HCT116 (cell line): ENCODE measurements around the gene ABHD2.

ENCODE experiments used
- EZH2 ChIP-seq: fragments of 200-600 bp; sonication (generic); IDR thresholded peaks from 2 replicates; pipeline ENCODE4 v1.6.1; 2017; ENCODE audit warnings: antibody characterized with exemption, mixed run types
- EZH2phosphoT487 ChIP-seq: fragments of 200-600 bp; IDR thresholded peaks from 2 replicates; pipeline ENCODE4 v1.6.1; 2018; ENCODE audit warnings: antibody characterized with exemption, borderline replicate concordance
- POLR2AphosphoS5 ChIP-seq: IDR thresholded peaks from 2 replicates; pipeline ENCODE4 v1.6.1; 2011; ENCODE audit warnings: mild to moderate bottlenecking, low read depth, low read length, moderate library complexity
- TF ChIP-seq, protein P1 (sequence below), 3 experiments: fragments of 200-600 bp in 1 of 3; sonication (generic) in 1 of 3; IDR thresholded peaks in 2 of 3; conservative IDR thresholded peaks in 1 of 3; 2 replicates each; pipeline ENCODE4 v1.5.1; 2012 to 2017; ENCODE audit warnings: low read depth in 2 of 3, low read length in 2 of 3, antibody characterized with exemption in 1 of 3, borderline replicate concordance in 1 of 3, control low read depth in 1 of 3, mild to moderate bottlenecking in 1 of 3, mixed read lengths in 1 of 3, mixed run types in 1 of 3, moderate library complexity in 1 of 3; ENCODE audit not compliant: insufficient read depth in 1 of 3

GRCh38 chr15:89070197-89071124 is 17.8 kb upstream of the ABHD2 start:
- TF ChIP-seq EZH2 (no peak), EZH2phosphoT487 (no peak), POLR2AphosphoS5 (no peak)
- TF ChIP-seq, protein P1, sequence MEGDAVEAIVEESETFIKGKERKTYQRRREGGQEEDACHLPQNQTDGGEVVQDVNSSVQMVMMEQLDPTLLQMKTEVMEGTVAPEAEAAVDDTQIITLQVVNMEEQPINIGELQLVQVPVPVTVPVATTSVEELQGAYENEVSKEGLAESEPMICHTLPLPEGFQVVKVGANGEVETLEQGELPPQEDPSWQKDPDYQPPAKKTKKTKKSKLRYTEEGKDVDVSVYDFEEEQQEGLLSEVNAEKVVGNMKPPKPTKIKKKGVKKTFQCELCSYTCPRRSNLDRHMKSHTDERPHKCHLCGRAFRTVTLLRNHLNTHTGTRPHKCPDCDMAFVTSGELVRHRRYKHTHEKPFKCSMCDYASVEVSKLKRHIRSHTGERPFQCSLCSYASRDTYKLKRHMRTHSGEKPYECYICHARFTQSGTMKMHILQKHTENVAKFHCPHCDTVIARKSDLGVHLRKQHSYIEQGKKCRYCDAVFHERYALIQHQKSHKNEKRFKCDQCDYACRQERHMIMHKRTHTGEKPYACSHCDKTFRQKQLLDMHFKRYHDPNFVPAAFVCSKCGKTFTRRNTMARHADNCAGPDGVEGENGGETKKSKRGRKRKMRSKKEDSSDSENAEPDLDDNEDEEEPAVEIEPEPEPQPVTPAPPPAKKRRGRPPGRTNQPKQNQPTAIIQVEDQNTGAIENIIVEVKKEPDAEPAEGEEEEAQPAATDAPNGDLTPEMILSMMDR (IDR thresholded peaks at IDR 0.05 in 2 of 3, conservative IDR thresholded peaks at IDR 0.05 in 1 of 3; ENCODE audit: borderline replicate concordance in 1 of 3, insufficient read depth in 1 of 3, low read depth in 2 of 3, low read length in 2 of 3) = no peak
